Measurements from ENCODE around the gene RMI2.

The RMI2 gene

GRCh38 chr16:11301645-11302501 lies 43.4 kb upstream of the RMI2 start:
- H3K4me1 ChIP-seq (ENCODE audit: control insufficient read depth, insufficient read depth, low read length, poor library complexity, severe bottlenecking), result peaks cover 3% of the 10 kb centered on the region

DNA sequence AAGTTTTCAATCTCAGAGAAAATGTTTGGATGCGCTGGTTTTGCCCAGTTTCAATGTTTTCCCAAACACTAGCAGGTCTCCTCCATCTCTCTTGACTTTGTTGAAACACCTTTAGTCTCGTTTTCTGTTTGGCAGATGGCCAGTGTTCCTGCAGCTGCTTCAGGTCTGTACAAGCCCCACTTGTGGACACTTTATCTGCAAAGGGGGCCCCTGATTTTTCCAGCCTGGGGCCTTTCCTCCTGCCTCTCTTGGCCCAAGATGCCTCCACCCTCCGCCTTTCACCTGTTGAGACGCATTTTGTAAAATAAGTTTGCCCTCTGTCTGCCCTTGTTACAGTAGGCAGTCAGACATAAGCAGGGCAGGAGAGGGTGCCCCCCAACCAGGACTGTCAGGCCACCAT lies 42.3 kb upstream of the RMI2 start:
- no peaks in the 10 kb centered on the region for H3K9me3 ChIP-seq (ENCODE audit: control insufficient read depth, low read length)
- H3K36me3 ChIP-seq (ENCODE audit: control insufficient read depth, insufficient read depth, low read length), result no peaks in the 10 kb centered on the region
- no peaks in the 10 kb centered on the region for H3K4me1 ChIP-seq (ENCODE audit: control insufficient read depth, insufficient read depth, low read length, poor library complexity, severe bottlenecking)
- no peak overlapping the region for H3K4me3 ChIP-seq (ENCODE audit: insufficient read depth, low read depth, low read length, poor library complexity, severe bottlenecking)
- no peak for DNase-seq
- H3K27me3 ChIP-seq (replicated peaks; ENCODE audit: control insufficient read depth, insufficient read depth, low read length, poor library complexity, severe bottlenecking), result no peaks in the 10 kb centered on the region
- no peak overlapping the region for H3K27ac ChIP-seq (ENCODE audit: insufficient read depth, low read length, poor library complexity, severe bottlenecking)

More at GRCh38 chr16:11301645-11302501, 43.4 kb upstream of the RMI2 start:
- Histone ChIP-seq H3K9me3 (ENCODE audit: control insufficient read depth, low read length) (no peaks in the 10 kb centered on the region), H3K27ac (ENCODE audit: insufficient read depth, low read length, poor library complexity, severe bottlenecking) (no peak overlapping the region), H3K27me3 (replicated peaks; ENCODE audit: control insufficient read depth, insufficient read depth, low read length, poor library complexity, severe bottlenecking) (no peaks in the 10 kb centered on the region), H3K4me3 (ENCODE audit: insufficient read depth, low read depth, low read length, poor library complexity, severe bottlenecking) (no peak overlapping the region), H3K36me3 (ENCODE audit: control insufficient read depth, insufficient read depth, low read length) (no peaks in the 10 kb centered on the region)
- no peak for DNase-seq

GRCh38 chr16:11303405-11304138 lies 41.7 kb upstream of the RMI2 start:
- no peak for DNase-seq
- H3K27me3 ChIP-seq (replicated peaks; ENCODE audit: control insufficient read depth, insufficient read depth, low read length, poor library complexity, severe bottlenecking), result no peaks in the 10 kb centered on the region
- H3K4me3 ChIP-seq (ENCODE audit: insufficient read depth, low read depth, low read length, poor library complexity, severe bottlenecking), result no peak overlapping the region
- H3K4me1 ChIP-seq (ENCODE audit: control insufficient read depth, insufficient read depth, low read length, poor library complexity, severe bottlenecking), result no peaks in the 10 kb centered on the region
- no peaks in the 10 kb centered on the region for H3K36me3 ChIP-seq (ENCODE audit: control insufficient read depth, insufficient read depth, low read length)
- H3K27ac ChIP-seq (ENCODE audit: insufficient read depth, low read length, poor library complexity, severe bottlenecking), result no peak overlapping the region
- no peaks in the 10 kb centered on the region for H3K9me3 ChIP-seq (ENCODE audit: control insufficient read depth, low read length)

- H3K27ac ChIP-seq (ENCODE audit: insufficient read depth, low read length, poor library complexity, severe bottlenecking), result no peak overlapping the region
- H3K27me3 ChIP-seq (replicated peaks; ENCODE audit: control insufficient read depth, insufficient read depth, low read length, poor library complexity, severe bottlenecking), result no peaks in the 10 kb centered on the region
- no peak for DNase-seq
Measured at GRCh38 chr16:11306381-11306780, 38.9 kb upstream of the RMI2 start.

GRCh38 chr16:11306997-11307638 lies 38.1 kb upstream of the RMI2 start:
- Histone ChIP-seq H3K27me3 (replicated peaks; ENCODE audit: control insufficient read depth, insufficient read depth, low read length, poor library complexity, severe bottlenecking) (no peaks in the 10 kb centered on the region), H3K27ac (ENCODE audit: insufficient read depth, low read length, poor library complexity, severe bottlenecking) (no peak overlapping the region), H3K36me3 (ENCODE audit: control insufficient read depth, insufficient read depth, low read length) (no peaks in the 10 kb centered on the region), H3K4me1 (ENCODE audit: control insufficient read depth, insufficient read depth, low read length, poor library complexity, severe bottlenecking) (peaks cover 13% of the 10 kb centered on the region), H3K9me3 (ENCODE audit: control insufficient read depth, low read length) (no peaks in the 10 kb centered on the region), H3K4me3 (ENCODE audit: insufficient read depth, low read depth, low read length, poor library complexity, severe bottlenecking) (no peak overlapping the region)
- no peak for DNase-seq

More at GRCh38 chr16:11306381-11306780, 38.9 kb upstream of the RMI2 start:
- H3K9me3 ChIP-seq (ENCODE audit: control insufficient read depth, low read length), result no peaks in the 10 kb centered on the region
- H3K36me3 ChIP-seq (ENCODE audit: control insufficient read depth, insufficient read depth, low read length), result no peaks in the 10 kb centered on the region
- H3K4me1 ChIP-seq (ENCODE audit: control insufficient read depth, insufficient read depth, low read length, poor library complexity, severe bottlenecking), result peaks cover 8% of the 10 kb centered on the region
- no peak overlapping the region for H3K4me3 ChIP-seq (ENCODE audit: insufficient read depth, low read depth, low read length, poor library complexity, severe bottlenecking)

- no peak overlapping the region for H3K27ac ChIP-seq (ENCODE audit: insufficient read depth, low read length, poor library complexity, severe bottlenecking)
- no peaks in the 10 kb centered on the region for H3K9me3 ChIP-seq (ENCODE audit: control insufficient read depth, low read length)
- DNase-seq, result no peak
- no peaks in the 10 kb centered on the region for H3K27me3 ChIP-seq (replicated peaks; ENCODE audit: control insufficient read depth, insufficient read depth, low read length, poor library complexity, severe bottlenecking)
- peaks cover 16% of the 10 kb centered on the region for H3K4me1 ChIP-seq (ENCODE audit: control insufficient read depth, insufficient read depth, low read length, poor library complexity, severe bottlenecking)
- no peaks in the 10 kb centered on the region for H3K36me3 ChIP-seq (ENCODE audit: control insufficient read depth, insufficient read depth, low read length)
- H3K4me3 ChIP-seq (ENCODE audit: insufficient read depth, low read depth, low read length, poor library complexity, severe bottlenecking), result no peak overlapping the region
Measured at GRCh38 chr16:11307639-11308492, 37.4 kb upstream of the RMI2 start.

DNA sequence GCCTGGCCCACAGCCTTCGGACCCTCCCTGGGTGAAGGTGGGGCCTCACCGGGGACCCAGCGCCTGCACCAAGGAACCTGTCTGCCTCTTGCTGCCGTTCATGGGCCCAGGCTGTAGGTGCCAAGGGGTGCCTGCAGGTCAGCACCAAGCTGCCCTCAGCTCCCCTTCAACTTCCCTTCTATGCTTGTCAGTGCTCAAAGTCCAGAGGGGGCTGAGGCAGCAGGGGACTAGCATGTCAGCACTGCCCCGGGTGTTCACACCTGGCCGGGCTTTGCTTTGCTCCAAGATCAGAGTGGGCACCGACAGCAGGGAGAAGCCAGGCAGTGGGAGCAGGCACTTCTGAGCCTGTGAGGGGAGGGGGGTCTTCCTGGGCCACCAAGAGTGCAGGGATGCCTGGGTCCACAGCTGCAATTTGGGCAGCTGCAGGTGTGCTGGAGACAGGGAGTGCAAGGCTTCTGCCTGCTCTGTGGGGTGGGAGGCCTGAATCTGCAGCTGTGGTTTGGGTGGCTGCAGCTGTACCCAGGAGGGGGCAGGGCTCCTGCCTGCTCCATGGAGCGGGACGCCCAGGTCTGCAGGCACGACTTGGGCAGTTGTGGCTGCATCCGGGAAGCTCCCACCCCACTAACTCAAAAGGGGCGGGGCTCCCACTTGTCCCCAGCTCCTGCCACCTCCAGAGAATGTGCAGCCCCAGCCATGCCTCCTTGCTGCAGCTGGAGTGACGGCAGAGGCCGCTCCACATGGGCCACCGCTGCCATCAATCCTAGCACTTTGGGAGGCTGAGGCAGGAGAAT lies 36.6 kb upstream of the RMI2 start:
- no peaks in the 10 kb centered on the region for H3K27me3 ChIP-seq (replicated peaks; ENCODE audit: control insufficient read depth, insufficient read depth, low read length, poor library complexity, severe bottlenecking)
- no peak overlapping the region for H3K27ac ChIP-seq (ENCODE audit: insufficient read depth, low read length, poor library complexity, severe bottlenecking)
- DNase-seq, result no peak
- no peaks in the 10 kb centered on the region for H3K36me3 ChIP-seq (ENCODE audit: control insufficient read depth, insufficient read depth, low read length)
- H3K4me3 ChIP-seq (ENCODE audit: insufficient read depth, low read depth, low read length, poor library complexity, severe bottlenecking), result no peak overlapping the region
- no peaks in the 10 kb centered on the region for H3K9me3 ChIP-seq (ENCODE audit: control insufficient read depth, low read length)
- H3K4me1 ChIP-seq (ENCODE audit: control insufficient read depth, insufficient read depth, low read length, poor library complexity, severe bottlenecking), result peaks cover 16% of the 10 kb centered on the region

- Histone ChIP-seq H3K36me3 (ENCODE audit: control insufficient read depth, insufficient read depth, low read length) (no peaks in the 10 kb centered on the region), H3K9me3 (ENCODE audit: control insufficient read depth, low read length) (no peaks in the 10 kb centered on the region), H3K4me1 (ENCODE audit: control insufficient read depth, insufficient read depth, low read length, poor library complexity, severe bottlenecking) (peaks cover 16% of the 10 kb centered on the region), H3K27me3 (replicated peaks; ENCODE audit: control insufficient read depth, insufficient read depth, low read length, poor library complexity, severe bottlenecking) (no peaks in the 10 kb centered on the region), H3K27ac (ENCODE audit: insufficient read depth, low read length, poor library complexity, severe bottlenecking) (no peak overlapping the region), H3K4me3 (ENCODE audit: insufficient read depth, low read depth, low read length, poor library complexity, severe bottlenecking) (no peak overlapping the region)
- no peak for DNase-seq
Measured at GRCh38 chr16:11309895-11310633, 35.2 kb upstream of the RMI2 start.
